WERI-Rb-1 (cell line): ENCODE results near the gene C16orf95.
"Not testable (repeated sequence)": the region's sequence is repeated elsewhere in the genome, so short reads cannot be mapped to it uniquely, and the experiment has no call there.

ENCODE experiments used
- DNase-seq: peaks from one replicate; pipeline ENCODE4 v3.0.0-alpha.2; 2020
- H3K27ac ChIP-seq: fragments of 250-450 bp; sonication (Bioruptor Pico); 2 replicates; pipeline ENCODE4 v1.5.1; 2020; ENCODE audit warnings: mild to moderate bottlenecking, moderate library complexity
- H3K27me3 ChIP-seq: fragments of 250-450 bp; sonication (Bioruptor Pico); 2 replicates; pipeline ENCODE4 v1.5.1; 2021; ENCODE audit warnings: mild to moderate bottlenecking, low read depth, moderate library complexity; ENCODE audit not compliant: insufficient read depth, severe bottlenecking
- H3K36me3 ChIP-seq: fragments of 250-450 bp; sonication (Bioruptor Pico); 2 replicates; pipeline ENCODE4 v1.5.1; 2020; ENCODE audit warnings: mild to moderate bottlenecking, moderate library complexity
- H3K4me3 ChIP-seq: 2 replicates; pipeline ENCODE4 v1.5.1; 2011; ENCODE audit warnings: low read depth, mild to moderate bottlenecking, control low read depth, low read length
- H3K9me3 ChIP-seq: fragments of 250-450 bp; sonication (Bioruptor Pico); 2 replicates; pipeline ENCODE4 v1.5.1; 2021; ENCODE audit warnings: mild to moderate bottlenecking, moderate library complexity; ENCODE audit not compliant: severe bottlenecking
- TF ChIP-seq, protein P1 (sequence below): IDR thresholded peaks from 2 replicates; pipeline ENCODE4 v1.5.1; 2011; ENCODE audit warnings: low read depth, mild to moderate bottlenecking, control low read depth, inconsistent platforms, low read length

C16orf95 gene

DNA sequence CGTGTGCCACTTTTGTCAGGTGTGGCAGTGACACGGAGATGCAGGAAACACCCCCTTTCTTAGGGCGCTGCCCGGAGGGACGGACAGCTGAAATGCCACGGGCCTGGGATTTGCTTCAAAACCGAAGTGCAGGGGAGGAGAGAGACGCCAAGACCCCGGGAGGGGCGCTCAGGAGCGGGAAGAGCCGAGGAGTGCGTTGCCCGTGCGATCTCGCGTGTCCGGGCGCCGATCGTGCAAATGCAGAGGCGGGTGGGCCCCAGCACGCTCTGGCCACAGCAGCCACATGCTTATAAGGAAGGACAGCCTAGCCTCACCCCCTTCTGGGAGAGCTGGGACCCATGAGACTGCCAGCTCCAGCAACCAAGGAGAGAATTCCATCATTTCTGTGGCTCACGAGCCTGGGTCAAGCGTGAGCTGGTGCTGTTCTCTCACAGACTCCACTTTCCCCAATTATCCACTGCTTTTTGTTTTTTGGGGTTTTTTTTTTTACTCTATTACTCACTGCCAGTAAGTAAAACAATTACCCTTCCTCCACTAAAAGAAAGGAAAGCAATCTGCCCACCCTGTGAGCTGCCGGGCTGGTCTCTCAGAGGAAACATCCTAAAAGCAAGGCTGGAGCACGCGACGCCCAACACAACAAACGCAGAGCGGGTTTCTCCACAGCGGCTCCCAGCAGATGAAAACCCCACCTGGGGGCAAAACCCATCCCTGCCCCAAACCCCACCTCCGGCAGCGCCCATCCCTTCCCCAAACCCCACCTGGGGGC lies 27.2 kb upstream of the C16orf95 start:
- Histone ChIP-seq H3K27me3 (no peaks in the 10 kb centered on the region), H3K36me3 (peaks cover 20% of the 10 kb centered on the region), H3K27ac (no peak overlapping the region), H3K9me3 (no peaks in the 10 kb centered on the region), H3K4me3 (no peak overlapping the region)
- DNase-seq = no peak
- TF ChIP-seq, protein P1, sequence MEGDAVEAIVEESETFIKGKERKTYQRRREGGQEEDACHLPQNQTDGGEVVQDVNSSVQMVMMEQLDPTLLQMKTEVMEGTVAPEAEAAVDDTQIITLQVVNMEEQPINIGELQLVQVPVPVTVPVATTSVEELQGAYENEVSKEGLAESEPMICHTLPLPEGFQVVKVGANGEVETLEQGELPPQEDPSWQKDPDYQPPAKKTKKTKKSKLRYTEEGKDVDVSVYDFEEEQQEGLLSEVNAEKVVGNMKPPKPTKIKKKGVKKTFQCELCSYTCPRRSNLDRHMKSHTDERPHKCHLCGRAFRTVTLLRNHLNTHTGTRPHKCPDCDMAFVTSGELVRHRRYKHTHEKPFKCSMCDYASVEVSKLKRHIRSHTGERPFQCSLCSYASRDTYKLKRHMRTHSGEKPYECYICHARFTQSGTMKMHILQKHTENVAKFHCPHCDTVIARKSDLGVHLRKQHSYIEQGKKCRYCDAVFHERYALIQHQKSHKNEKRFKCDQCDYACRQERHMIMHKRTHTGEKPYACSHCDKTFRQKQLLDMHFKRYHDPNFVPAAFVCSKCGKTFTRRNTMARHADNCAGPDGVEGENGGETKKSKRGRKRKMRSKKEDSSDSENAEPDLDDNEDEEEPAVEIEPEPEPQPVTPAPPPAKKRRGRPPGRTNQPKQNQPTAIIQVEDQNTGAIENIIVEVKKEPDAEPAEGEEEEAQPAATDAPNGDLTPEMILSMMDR = no peak

GRCh38 chr16:87343753-87344050 lies 26.5 kb upstream of the C16orf95 start:
- Histone ChIP-seq H3K27me3 (no peaks in the 10 kb centered on the region), H3K27ac (no peak overlapping the region), H3K4me3 (no peak overlapping the region), H3K36me3 (peaks cover 20% of the 10 kb centered on the region), H3K9me3 (no peaks in the 10 kb centered on the region)
- TF ChIP-seq, protein P1 = no peak
- no peak for DNase-seq

GRCh38 chr16:87342978-87343752 lies 26.0 kb upstream of the C16orf95 start:
- Histone ChIP-seq H3K27me3 (no peaks in the 10 kb centered on the region), H3K9me3 (no peaks in the 10 kb centered on the region), H3K36me3 (peaks cover 16% of the 10 kb centered on the region), H3K4me3 (no peak overlapping the region), H3K27ac (no peak overlapping the region)
- TF ChIP-seq, protein P1 = no peak
- no peak for DNase-seq

DNA sequence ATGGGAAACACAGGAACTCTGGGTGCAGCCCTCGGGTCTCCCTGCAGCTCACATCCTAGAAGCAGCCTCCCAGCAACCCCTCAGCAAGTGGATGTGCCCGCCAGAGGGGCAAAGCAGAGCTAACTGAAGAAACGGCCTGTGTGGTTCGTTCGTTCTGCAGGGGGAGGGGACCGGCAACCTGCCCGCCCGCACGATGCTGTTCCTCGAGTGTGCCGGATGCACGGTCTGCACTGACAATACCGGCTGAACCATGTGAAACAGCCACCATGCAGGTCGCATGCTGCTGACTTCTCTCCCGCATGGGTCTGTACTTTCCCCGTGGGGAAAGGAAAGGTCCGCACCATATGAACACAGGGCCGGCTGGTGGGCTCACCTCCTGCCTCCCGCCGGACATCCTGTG lies 25.3 kb upstream of the C16orf95 start:
- no peak for DNase-seq
- TF ChIP-seq, protein P1 = no peak
- peaks cover 16% of the 10 kb centered on the region for H3K36me3 ChIP-seq
- no peaks in the 10 kb centered on the region for H3K27me3 ChIP-seq
- H3K9me3 ChIP-seq = no peaks in the 10 kb centered on the region
- no peak overlapping the region for H3K4me3 ChIP-seq
- no peak overlapping the region for H3K27ac ChIP-seq

DNA sequence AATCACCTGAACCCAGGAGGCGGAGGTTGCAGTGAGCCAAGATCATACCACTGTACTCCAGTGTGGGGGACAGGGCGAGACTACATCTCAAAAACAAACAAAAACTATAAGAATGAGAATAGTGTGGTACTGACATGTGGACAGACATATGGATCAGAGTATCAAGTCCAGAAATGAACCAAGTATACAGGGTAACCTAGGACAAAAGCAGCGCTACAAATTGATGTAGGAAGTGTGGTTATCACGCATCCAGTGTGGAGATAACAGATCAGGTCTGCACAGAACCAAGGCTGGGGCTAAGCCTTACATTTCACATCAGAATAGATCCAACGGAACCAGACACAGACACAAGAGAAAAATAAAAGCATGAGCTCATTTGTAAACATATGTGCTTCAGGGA lies 23.0 kb upstream of the C16orf95 start:
- no peak for DNase-seq
- H3K27ac ChIP-seq = no peak overlapping the region
- no peak overlapping the region for H3K4me3 ChIP-seq
- no peaks in the 10 kb centered on the region for H3K27me3 ChIP-seq
- no peaks in the 10 kb centered on the region for H3K9me3 ChIP-seq
- TF ChIP-seq, protein P1 = no peak
- peaks cover 13% of the 10 kb centered on the region for H3K36me3 ChIP-seq

- not testable (repeated sequence) for H3K27me3 ChIP-seq, H3K9me3 ChIP-seq, H3K4me3 ChIP-seq, DNase-seq, H3K27ac ChIP-seq
- H3K36me3 ChIP-seq = peaks cover 15% of the 10 kb centered on the region
Observed at GRCh38 chr16:87339724-87340105, 22.5 kb upstream of the C16orf95 start.
